ENCODE measurements around the gene DCTPP1. TPM values are rescaled to one million over a fixed set of nuclear protein-coding genes. Genes with fewer than 3 reads are reported as not detected.
"Not testable (repeated sequence)": the region's sequence is repeated elsewhere in the genome, so short reads cannot be mapped to it uniquely, and the experiment has no call there.

Gene DCTPP1
- total RNA-seq, 1 donor from 2014 or later = 38.4 TPM

GRCh38 chr16:30452709-30453580 is 23.1 kb upstream of the DCTPP1 start:
- ATAC-seq (ENCODE audit: poor library complexity); intact Hi-C loops (cut with DNase I); DNase-seq: not testable (repeated sequence)

- intact Hi-C loops (cut with DNase I) = loop anchor here (10.0 kb wide), 1 partner anchor 76 kb away; the partner anchor contains the start of gene ZNF768
- DNase-seq (no peak), ATAC-seq (ENCODE audit: poor library complexity) (no peak)
Observed at GRCh38 chr16:30449116-30449435, 19.2 kb upstream of the DCTPP1 start.

- no peak for ATAC-seq (ENCODE audit: poor library complexity)
- no peak for DNase-seq
- intact Hi-C loops (cut with DNase I) = loop anchor here (10.0 kb wide), 1 partner anchor 77 kb away; the partner anchor contains the start of gene ZNF768
Observed at GRCh38 chr16:30447512-30448226, 17.8 kb upstream of the DCTPP1 start.

GRCh38 chr16:30446203-30446595 is 16.4 kb upstream of the DCTPP1 start:
- no peak for ATAC-seq (ENCODE audit: poor library complexity)
- intact Hi-C loops (cut with DNase I) = loop anchor here (10.0 kb wide), 1 partner anchor 79 kb away; the partner anchor contains the start of gene ZNF768

GRCh38 chr16:30445408-30446202 is 15.8 kb upstream of the DCTPP1 start, which contains the start of gene SEPHS2:
TSS of gene SEPHS2 (minus strand) at chr16:30445874. CDS start at chr16:30445727, 147 bp downstream.
- intact Hi-C loops (cut with DNase I) = loop anchor here (10.0 kb wide), 1 partner anchor 79 kb away; the partner anchor contains the start of gene ZNF768
- ATAC-seq (ENCODE audit: poor library complexity) = peak; percentile 98
- DNase-seq = peak; percentile 100

More at GRCh38 chr16:30446203-30446595, 16.4 kb upstream of the DCTPP1 start:
- DNase-seq = no peak

- intact Hi-C loops (cut with DNase I) = loop anchor here (10.0 kb wide), 1 partner anchor 80 kb away; the partner anchor contains the start of gene ZNF768
- no peak for DNase-seq
- no peak for ATAC-seq (ENCODE audit: poor library complexity)
Observed at GRCh38 chr16:30445149-30445407, 15.2 kb upstream of the DCTPP1 start.

GRCh38 chr16:30444231-30445148 is 14.7 kb upstream of the DCTPP1 start:
- no peak for ATAC-seq (ENCODE audit: poor library complexity)
- DNase-seq = no peak
- intact Hi-C loops (cut with DNase I) = loop anchor here (10.0 kb wide), 1 partner anchor 80 kb away; the partner anchor contains the start of gene ZNF768

GRCh38 chr16:30443631-30444030 is 13.8 kb upstream of the DCTPP1 start:
- intact Hi-C loops (cut with DNase I) = loop anchor here (10.0 kb wide), 1 partner anchor 81 kb away; the partner anchor contains the start of gene ZNF768
- ATAC-seq (ENCODE audit: poor library complexity) (no peak), DNase-seq (no peak)

GRCh38 chr16:30439720-30440348 is 10.0 kb upstream of the DCTPP1 start:
- ATAC-seq (ENCODE audit: poor library complexity) (no peak), DNase-seq (no peak)
- intact Hi-C loops (cut with DNase I) = loop anchor here (5.0 to 10.0 kb wide), 2 partner anchors 85 to 177 kb away; partner anchors contain the start of gene ZNF768

GRCh38 chr16:30438835-30439234 is 9.0 kb upstream of the DCTPP1 start:
- no peak for ATAC-seq (ENCODE audit: poor library complexity)
- intact Hi-C loops (cut with DNase I) = loop anchor here (5.0 kb wide), 1 partner anchor 178 kb away; no protein-coding TSS in a partner anchor

GRCh38 chr16:30437511-30438046 is 7.7 kb upstream of the DCTPP1 start:
- DNase-seq (no peak), ATAC-seq (ENCODE audit: poor library complexity) (no peak)
- intact Hi-C loops (cut with DNase I) = loop anchor here (5.0 kb wide), 1 partner anchor 180 kb away; no protein-coding TSS in a partner anchor

More at GRCh38 chr16:30438835-30439234, 9.0 kb upstream of the DCTPP1 start:
- DNase-seq = no peak

- intact Hi-C loops (cut with DNase I) = loop anchor here (5.0 kb wide), 1 partner anchor 182 kb away; no protein-coding TSS in a partner anchor
Observed at GRCh38 chr16:30434852-30435251, 5.0 kb upstream of the DCTPP1 start.

GRCh38 chr16:30430428-30430970 is 669 bp upstream of the DCTPP1 start:
- DNase-seq = no peak
- ATAC-seq (ENCODE audit: poor library complexity) = peak; percentile 13
- intact Hi-C loops (cut with DNase I) = no loop called here

More at GRCh38 chr16:30434852-30435251, 5.0 kb upstream of the DCTPP1 start:
- DNase-seq = no peak
- no peak for ATAC-seq (ENCODE audit: poor library complexity)

GRCh38 chr16:30429418-30429677 is 482 bp downstream of the DCTPP1 start:
- intact Hi-C loops (cut with DNase I) = loop anchor here (10.0 kb wide), 1 partner anchor 175 kb away; no protein-coding TSS in a partner anchor
- no peak for ATAC-seq (ENCODE audit: poor library complexity)
- no peak for DNase-seq

- DNase-seq (no peak), ATAC-seq (ENCODE audit: poor library complexity) (no peak)
- intact Hi-C loops (cut with DNase I) = loop anchor here (10.0 kb wide), 1 partner anchor 177 kb away; no protein-coding TSS in a partner anchor
Observed at GRCh38 chr16:30428055-30428454, 1.8 kb downstream of the DCTPP1 start.

GRCh38 chr16:30421010-30421409 is 8.8 kb downstream of the DCTPP1 start:
- ATAC-seq (ENCODE audit: poor library complexity) (no peak), DNase-seq (no peak)
- intact Hi-C loops (cut with DNase I) = loop anchor here (10.0 kb wide), 1 partner anchor 184 kb away; no protein-coding TSS in a partner anchor
